ENCODE measurements around the gene SLC17A7. TPM values are rescaled to one million over a fixed set of nuclear protein-coding genes. Genes with fewer than 3 reads are reported as not detected.

Gene SLC17A7
- total RNA-seq, 1 donor: not detected

DNA sequence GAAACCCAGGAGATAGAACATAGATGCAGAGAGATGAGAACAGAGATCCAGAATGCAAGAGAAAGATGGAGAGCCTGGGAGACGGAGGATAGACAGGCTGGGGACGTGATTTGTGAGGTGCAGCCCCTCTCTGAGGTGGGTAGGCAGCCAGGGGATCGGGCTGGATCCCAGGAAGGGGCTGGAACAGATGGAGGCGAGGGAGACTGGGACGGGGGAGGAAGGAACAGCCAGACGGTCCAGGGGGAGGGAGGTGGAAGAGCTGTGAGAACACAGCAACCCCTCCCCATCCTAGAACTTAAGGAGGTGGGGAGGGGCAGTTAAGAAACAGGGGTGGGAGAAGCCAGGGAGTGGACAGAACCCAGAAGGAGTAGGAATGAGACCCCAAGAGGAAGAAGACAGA is 3.1 kb downstream of the SLC17A7 start:
- DNase-seq (ENCODE audit: low read depth): no peak
- H3K4me3 ChIP-seq (ENCODE audit: low read depth, low read length): no peak overlapping the region
- no peak for TF ChIP-seq CTCF (IDR thresholded peaks at IDR 0.05; ENCODE audit: insufficient read depth, low read length)

GRCh38 chr19:49437231-49437630 is 4.1 kb downstream of the SLC17A7 start:
- no peak for TF ChIP-seq CTCF (IDR thresholded peaks at IDR 0.05; ENCODE audit: insufficient read depth, low read length)
- no peak for DNase-seq (ENCODE audit: low read depth)
- no peak overlapping the region for H3K4me3 ChIP-seq (ENCODE audit: low read depth, low read length)

DNA sequence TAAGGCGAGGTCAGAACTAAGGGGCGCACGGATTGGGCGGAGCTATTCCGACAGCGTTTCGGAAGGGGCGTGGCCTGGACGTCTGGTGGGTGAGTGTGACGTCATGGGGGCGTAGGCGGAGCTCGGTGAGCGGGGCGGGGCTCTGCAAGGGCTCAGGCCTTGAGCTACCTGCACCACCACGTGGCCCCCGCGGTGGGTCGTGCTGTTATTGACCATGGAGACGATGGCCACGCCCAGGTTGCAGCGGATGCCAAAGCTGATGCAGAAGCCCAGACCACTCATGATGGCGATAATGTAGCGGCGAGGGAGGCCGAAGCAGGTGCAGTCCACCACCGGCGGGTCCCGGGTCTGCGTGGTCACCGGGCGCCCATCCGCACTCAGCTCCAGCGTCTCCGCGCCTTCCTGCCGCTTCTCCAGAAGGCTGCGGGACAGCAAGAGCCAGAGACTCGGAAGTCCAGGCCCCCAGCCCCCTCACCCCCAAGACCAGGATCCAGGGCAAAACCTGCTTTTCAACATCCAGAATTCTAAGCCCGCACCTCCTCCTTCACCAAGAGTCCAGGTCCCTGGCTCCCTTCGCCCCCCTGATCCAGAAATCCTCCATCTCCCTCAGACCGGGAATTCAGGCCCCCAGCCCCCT is 4.8 kb downstream of the SLC17A7 start:
- no peak for DNase-seq (ENCODE audit: low read depth)
- no peak overlapping the region for H3K4me3 ChIP-seq (ENCODE audit: low read depth, low read length)
- TF ChIP-seq CTCF (IDR thresholded peaks at IDR 0.05; ENCODE audit: insufficient read depth, low read length): no peak

DNA sequence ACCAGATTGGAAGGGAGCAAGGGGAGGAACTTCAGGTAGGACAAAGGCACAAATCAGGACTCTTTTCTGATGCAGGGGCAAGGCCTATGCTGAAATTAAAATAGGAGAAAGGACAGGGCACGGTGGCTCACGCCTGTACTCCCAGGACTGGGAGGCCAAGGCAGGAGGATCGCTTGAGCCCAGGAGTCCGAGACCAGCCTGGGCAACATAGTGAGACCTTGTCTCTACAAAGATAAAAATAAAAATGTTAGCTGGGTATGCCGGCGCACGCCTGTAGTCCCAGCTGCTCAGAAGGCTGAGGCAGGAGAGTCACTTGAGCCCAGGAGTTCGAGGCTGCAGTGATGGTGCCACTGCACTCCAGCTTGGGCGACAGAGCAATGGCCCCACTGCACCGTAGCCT is 5.7 kb downstream of the SLC17A7 start:
- no peak overlapping the region for H3K4me3 ChIP-seq (ENCODE audit: low read depth, low read length)
- no peak for DNase-seq (ENCODE audit: low read depth)
- TF ChIP-seq CTCF (IDR thresholded peaks at IDR 0.05; ENCODE audit: insufficient read depth, low read length): no peak

GRCh38 chr19:49434907-49435583 is 6.3 kb downstream of the SLC17A7 start:
- no peak for TF ChIP-seq CTCF (IDR thresholded peaks at IDR 0.05; ENCODE audit: insufficient read depth, low read length)
- no peak overlapping the region for H3K4me3 ChIP-seq (ENCODE audit: low read depth, low read length)
- no peak for DNase-seq (ENCODE audit: low read depth)

- DNase-seq (ENCODE audit: low read depth): no peak
- no peak for TF ChIP-seq CTCF (IDR thresholded peaks at IDR 0.05; ENCODE audit: insufficient read depth, low read length)
Measured at GRCh38 chr19:49433240-49433901, 8.0 kb downstream of the SLC17A7 start.

More at GRCh38 chr19:49433240-49433901, 8.0 kb downstream of the SLC17A7 start:
- no peak overlapping the region for H3K4me3 ChIP-seq (ENCODE audit: low read depth, low read length)
